ENCODE data around the gene PAQR5. TPM values are rescaled to one million over a fixed set of nuclear protein-coding genes. Genes with fewer than 3 reads are reported as not detected.

The PAQR5 gene
- total RNA-seq, 1 donor from 2014 or later, result 0.53 TPM

DNA sequence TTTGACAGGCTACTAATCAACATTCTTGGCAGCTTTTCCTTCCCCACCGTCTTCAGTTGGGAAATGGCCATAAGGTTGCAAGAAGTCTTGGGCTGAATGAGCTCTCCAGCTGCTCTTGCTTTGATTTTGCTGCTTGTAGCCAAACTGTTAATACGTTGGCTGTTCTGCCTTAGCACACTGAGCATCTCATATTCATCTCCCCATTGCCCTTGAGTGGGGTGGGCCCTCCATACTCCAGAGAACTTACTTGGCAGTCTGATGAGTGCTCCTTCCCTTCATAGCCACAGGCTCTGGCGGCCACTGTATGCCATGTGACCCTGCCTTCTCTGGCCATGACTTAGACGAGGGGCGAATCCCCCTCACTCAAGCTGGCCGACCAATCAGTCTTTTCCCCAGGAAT is 25.8 kb upstream of the PAQR5 start:
- no peak for DNase-seq (ENCODE audit: low read depth)
- Histone ChIP-seq H3K27me3 (ENCODE audit: control insufficient read depth, insufficient read depth, low read length) (no peaks in the 10 kb centered on the region), H3K36me3 (ENCODE audit: control insufficient read depth, insufficient read depth, low read length) (peaks cover 2% of the 10 kb centered on the region), H3K4me3 (ENCODE audit: low read depth, low read length) (no peak overlapping the region)
- no peak for FAIRE-seq
- TF ChIP-seq, protein P1, sequence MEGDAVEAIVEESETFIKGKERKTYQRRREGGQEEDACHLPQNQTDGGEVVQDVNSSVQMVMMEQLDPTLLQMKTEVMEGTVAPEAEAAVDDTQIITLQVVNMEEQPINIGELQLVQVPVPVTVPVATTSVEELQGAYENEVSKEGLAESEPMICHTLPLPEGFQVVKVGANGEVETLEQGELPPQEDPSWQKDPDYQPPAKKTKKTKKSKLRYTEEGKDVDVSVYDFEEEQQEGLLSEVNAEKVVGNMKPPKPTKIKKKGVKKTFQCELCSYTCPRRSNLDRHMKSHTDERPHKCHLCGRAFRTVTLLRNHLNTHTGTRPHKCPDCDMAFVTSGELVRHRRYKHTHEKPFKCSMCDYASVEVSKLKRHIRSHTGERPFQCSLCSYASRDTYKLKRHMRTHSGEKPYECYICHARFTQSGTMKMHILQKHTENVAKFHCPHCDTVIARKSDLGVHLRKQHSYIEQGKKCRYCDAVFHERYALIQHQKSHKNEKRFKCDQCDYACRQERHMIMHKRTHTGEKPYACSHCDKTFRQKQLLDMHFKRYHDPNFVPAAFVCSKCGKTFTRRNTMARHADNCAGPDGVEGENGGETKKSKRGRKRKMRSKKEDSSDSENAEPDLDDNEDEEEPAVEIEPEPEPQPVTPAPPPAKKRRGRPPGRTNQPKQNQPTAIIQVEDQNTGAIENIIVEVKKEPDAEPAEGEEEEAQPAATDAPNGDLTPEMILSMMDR (IDR thresholded peaks at IDR 0.05; ENCODE audit: insufficient read depth, low read length, severe bottlenecking), result no peak

DNA sequence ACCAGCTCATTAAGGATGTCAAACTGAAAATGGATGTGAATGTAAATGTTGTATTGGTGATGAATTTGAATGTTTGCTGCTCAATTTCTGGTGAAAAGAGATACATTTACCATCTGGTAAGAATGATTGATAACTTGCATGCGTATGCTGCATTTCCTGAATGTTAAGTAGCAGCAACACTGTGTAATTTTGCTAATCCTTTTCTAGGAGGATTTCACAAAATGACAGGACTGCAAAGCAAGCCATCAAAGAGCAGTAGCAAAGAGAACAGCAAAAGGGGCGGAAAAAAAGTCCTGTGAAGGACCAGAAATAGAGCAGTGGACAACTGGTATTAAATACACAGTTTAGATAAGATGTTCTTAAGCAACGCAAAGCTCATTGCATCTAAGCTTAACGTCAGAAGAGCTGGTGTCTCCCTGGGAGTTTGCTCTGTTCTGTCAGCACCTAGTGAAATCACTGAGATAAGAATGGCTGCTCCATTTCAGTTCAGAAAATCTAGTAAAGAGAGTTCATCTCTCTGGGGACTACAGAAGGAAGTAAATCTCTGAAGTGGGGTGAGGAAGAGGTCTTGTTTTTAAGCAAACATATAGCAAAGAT is 23.5 kb upstream of the PAQR5 start:
- H3K27me3 ChIP-seq (ENCODE audit: control insufficient read depth, insufficient read depth, low read length), result no peaks in the 10 kb centered on the region
- H3K36me3 ChIP-seq (ENCODE audit: control insufficient read depth, insufficient read depth, low read length), result no peaks in the 10 kb centered on the region
- H3K4me3 ChIP-seq (ENCODE audit: low read depth, low read length), result no peak overlapping the region
- TF ChIP-seq, protein P1 (IDR thresholded peaks at IDR 0.05; ENCODE audit: insufficient read depth, low read length, severe bottlenecking), result no peak
- DNase-seq (ENCODE audit: low read depth) (no peak), FAIRE-seq (no peak)

DNA sequence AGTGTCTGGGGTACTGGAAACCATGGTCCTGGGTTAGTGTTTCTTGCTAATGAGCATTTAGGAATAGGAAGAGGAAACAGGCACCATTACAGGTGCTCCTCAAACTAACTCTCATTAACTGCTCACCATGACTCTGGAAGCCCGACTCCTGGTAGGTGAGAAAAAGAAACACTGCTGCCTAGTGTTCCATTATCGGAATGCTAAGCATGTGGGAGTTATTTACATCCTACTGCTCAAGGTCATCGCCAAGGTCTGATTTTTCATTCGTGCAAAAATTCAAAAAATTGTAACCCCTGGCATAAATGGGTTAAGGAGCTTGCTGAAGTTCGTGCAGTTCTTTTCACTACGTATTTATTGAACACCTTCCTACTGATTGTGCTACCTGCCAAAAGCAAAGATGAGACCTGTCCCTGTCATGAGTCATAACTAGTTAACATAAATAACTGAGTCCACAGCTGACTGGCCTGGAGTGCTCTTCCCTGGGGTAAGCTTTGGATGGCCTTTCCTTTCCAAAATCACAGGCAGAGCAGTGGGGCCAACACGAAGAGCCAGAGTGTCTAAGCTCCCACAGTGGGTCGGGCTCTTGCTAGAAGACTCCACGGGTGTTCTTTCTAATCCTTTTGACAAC is 22.7 kb upstream of the PAQR5 start:
- FAIRE-seq, result peak; percentile 93
- no peaks in the 10 kb centered on the region for H3K36me3 ChIP-seq (ENCODE audit: control insufficient read depth, insufficient read depth, low read length)
- no peak overlapping the region for H3K4me3 ChIP-seq (ENCODE audit: low read depth, low read length)
- no peaks in the 10 kb centered on the region for H3K27me3 ChIP-seq (ENCODE audit: control insufficient read depth, insufficient read depth, low read length)
- no peak for DNase-seq (ENCODE audit: low read depth)
- TF ChIP-seq, protein P1 (IDR thresholded peaks at IDR 0.05; ENCODE audit: insufficient read depth, low read length, severe bottlenecking), result no peak

DNA sequence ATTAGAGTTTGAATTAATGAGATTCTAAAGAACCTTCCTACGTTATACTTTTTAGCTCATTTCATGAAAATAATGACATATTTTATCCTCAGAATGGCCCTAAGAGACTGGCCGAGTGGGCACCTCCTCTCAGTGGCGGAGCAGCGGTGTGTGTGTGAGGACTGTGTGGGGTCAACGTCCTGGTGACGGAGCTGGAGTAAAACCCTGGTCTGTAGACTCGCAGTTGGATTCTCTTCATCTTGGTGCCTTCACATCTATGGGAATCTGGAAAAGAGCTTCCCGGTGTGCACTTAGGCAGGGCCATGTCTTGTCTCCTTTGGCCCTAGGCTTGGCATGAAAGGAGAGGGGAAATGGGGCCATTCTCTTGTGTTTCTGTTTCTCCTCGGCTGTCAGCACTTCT is 21.4 kb upstream of the PAQR5 start:
- no peaks in the 10 kb centered on the region for H3K27me3 ChIP-seq (ENCODE audit: control insufficient read depth, insufficient read depth, low read length)
- no peaks in the 10 kb centered on the region for H3K36me3 ChIP-seq (ENCODE audit: control insufficient read depth, insufficient read depth, low read length)
- TF ChIP-seq, protein P1 (IDR thresholded peaks at IDR 0.05; ENCODE audit: insufficient read depth, low read length, severe bottlenecking), result no peak
- FAIRE-seq (no peak), DNase-seq (ENCODE audit: low read depth) (no peak)
- no peak overlapping the region for H3K4me3 ChIP-seq (ENCODE audit: low read depth, low read length)

DNA sequence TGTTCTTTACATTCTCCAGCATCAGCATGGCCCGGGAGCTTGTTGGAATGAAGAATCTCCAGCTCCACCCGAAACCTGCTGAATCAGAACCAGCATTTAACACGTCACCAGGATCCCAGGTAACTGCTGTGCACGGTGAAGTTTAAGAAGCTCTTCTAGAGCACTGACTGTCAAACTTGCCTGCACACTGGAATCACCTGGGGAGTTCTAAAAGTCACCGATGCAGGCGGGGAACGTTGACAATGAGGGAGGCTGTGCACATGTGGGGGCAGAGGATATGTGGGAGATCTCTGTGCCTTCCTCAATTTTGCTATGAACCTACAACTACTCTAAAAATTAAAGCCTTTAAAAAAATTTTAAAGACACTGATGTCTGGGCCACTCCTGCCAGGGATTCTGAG is 19.1 kb upstream of the PAQR5 start:
- no peak for DNase-seq (ENCODE audit: low read depth)
- peak; percentile 52 for FAIRE-seq
- Histone ChIP-seq H3K4me3 (ENCODE audit: low read depth, low read length) (no peak overlapping the region), H3K36me3 (ENCODE audit: control insufficient read depth, insufficient read depth, low read length) (no peaks in the 10 kb centered on the region), H3K27me3 (ENCODE audit: control insufficient read depth, insufficient read depth, low read length) (no peaks in the 10 kb centered on the region)
- TF ChIP-seq, protein P1 (IDR thresholded peaks at IDR 0.05; ENCODE audit: insufficient read depth, low read length, severe bottlenecking), result no peak

DNA sequence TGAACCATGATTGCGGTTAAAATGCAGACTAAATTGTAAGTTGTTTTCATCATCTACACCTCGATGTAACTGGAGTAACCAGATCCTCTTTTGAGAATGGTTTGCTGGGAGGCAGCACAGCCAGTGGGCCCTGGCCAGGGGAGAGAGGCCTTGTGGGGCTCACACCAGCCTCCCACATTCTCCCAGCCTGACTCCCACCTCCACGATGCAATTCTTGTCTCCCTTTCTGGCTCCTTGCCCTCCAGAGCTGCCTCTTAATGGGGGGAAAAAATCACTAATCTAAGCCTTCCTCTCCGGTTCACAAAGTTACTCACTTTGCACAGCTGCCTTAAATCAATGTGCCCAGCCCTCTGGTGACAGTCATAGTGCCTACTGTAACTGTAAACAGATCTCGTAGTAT is 17.9 kb upstream of the PAQR5 start:
- no peaks in the 10 kb centered on the region for H3K27me3 ChIP-seq (ENCODE audit: control insufficient read depth, insufficient read depth, low read length)
- DNase-seq (ENCODE audit: low read depth) (no peak), FAIRE-seq (no peak)
- H3K36me3 ChIP-seq (ENCODE audit: control insufficient read depth, insufficient read depth, low read length), result no peaks in the 10 kb centered on the region
- H3K4me3 ChIP-seq (ENCODE audit: low read depth, low read length), result no peak overlapping the region
- TF ChIP-seq, protein P1 (IDR thresholded peaks at IDR 0.05; ENCODE audit: insufficient read depth, low read length, severe bottlenecking), result no peak

Measured in bronchial epithelial cell (primary cell).